Retina (tissue), 1 donor: ENCODE data around the gene CLK2.
"Not testable (repeated sequence)": the region's sequence is repeated elsewhere in the genome, so short reads cannot be mapped to it uniquely, and the experiment has no call there.

Experiments
- DNase-seq: peaks from one replicate; pipeline ENCODE4 v3.0.0-alpha.2; 2016

Gene CLK2

DNA sequence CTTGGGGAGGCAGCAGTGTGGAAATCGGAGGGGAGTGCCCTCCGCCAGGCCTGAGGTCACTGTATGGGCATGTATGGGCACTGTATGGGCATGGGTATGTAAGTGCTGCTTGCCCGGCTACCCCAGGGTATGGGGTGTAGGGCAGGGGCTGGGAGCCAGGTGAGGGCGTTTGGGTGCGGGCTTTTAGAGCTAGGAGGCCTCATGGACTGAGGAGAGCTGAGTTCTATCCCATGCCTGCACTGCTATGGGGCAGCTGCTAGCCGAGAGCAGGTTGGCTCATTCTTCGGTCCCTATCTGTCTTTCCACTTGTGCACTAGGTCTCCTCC lies 22.6 kb upstream of the CLK2 start:
- no peak for DNase-seq

DNA sequence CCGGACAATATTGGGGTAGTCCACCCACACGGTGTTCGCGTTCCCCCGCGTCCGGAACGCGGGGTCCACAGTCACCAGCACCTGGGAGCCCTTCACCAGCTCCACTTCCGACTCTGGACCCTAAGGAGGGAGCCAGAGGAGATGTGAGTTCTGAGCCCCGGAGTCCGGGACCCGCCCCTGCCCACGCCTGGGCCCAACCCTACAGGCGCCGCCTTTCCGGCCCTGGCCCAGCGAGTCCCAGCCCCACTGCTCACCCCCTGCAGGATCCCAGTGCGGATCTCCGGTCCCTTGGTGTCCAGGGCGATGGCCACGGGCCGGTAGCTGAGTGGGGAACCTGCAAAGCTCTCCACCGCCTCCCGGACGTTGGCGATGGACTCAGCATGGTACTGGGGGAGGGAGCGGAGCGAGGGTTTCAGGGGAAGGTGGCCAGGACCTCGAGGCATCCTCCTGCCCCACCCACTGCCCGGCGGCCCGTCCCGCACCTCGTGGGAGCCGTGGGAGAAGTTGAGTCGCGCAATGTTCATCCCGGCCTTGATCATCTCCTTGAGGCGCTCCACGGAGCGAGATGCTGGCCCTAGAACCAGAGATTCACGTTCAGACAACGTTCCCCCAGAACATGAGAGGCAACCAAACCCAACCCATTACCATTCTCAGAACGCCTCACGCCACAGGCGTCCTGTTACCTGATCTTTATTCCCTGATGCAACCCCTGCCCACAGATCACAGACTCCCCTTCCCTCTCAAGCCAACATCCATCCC lies 22.1 kb upstream of the CLK2 start:
- peak; percentile 12 for DNase-seq

- peak; percentile 27 for DNase-seq
Measured at GRCh38 chr1:155294520-155295182, 21.3 kb upstream of the CLK2 start.

DNA sequence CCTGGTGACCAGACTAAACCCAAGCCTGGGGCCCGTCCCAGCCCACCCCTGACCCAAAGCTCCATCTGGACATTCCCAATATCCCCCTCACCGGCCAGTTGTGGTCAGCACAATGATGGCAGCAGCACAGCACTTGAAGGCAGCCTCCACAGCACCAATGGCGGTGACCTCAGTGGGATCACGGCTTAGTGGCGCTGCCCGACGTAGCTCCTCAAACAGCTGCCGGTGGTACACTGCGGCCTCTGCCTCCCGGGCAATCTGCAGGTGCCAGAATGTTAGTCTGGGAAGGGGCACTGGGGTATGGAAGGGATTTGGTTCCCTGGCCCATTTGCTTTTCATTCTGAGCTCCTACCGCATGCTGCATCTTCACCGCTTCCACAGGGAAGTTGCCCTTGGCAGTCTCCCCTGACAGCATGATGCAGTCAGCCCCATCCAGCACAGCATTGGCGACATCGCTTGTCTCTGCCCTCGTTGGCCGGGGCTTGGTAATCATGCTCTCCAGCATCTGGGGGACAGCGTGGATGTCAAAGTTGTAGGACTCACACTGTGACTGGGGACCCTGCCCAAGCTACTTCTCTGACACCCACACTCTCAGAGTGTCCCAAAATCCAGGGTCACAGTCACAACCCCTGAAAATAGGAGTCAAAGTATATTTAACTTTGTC lies 19.9 kb upstream of the CLK2 start:
- DNase-seq: no peak

DNA sequence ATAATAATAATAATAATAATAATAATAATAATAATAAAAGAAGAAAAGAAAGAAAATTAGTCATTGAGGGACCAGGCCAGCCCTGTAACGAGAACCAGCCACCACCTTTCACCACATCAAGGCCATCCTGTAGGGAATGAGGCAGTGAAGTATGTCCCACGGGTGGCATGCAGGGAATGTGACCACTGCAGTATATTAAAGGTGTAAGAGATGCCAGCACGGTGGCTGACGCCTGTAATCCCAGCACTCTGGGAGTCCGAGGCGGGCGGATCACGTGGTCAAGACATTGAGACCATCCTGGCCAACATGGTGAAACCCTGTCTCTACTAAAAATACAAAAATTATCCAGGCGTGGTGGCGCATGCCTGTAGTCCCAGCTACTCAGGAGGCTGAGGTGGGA lies 17.7 kb upstream of the CLK2 start:
- DNase-seq: not testable (repeated sequence)

DNA sequence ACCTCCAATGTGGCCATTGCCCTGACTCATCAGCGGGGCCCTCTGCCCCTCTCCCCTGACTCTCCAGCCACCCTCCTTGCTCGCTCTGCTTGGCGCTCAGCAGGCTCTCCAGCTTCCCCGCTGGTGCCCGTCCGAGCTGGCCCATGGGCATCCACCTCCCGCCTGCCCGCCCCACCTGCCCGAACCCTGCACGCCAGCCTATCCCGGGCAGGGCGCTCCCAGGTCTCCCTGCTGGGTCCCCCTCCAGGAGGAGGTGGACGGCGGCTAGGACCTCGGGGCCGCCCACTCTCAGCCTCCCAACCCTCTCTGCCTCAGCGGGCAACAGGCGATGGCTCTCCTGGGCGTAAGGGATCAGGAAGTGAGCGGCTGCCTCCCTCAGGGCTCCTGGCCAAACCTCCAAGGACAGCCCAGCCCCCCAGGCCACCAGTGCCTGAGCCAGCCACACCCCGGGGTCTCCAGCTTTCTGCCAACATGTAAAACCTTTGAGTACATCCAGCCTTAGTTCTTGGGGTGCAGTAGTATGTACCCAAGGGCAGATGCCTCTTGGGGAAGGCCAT lies 14.8 kb upstream of the CLK2 start:
- no peak for DNase-seq

- DNase-seq: no peak
Measured at GRCh38 chr1:155286544-155286943, 13.2 kb upstream of the CLK2 start.

GRCh38 chr1:155285631-155286044 lies 12.3 kb upstream of the CLK2 start:
- no peak for DNase-seq

DNA sequence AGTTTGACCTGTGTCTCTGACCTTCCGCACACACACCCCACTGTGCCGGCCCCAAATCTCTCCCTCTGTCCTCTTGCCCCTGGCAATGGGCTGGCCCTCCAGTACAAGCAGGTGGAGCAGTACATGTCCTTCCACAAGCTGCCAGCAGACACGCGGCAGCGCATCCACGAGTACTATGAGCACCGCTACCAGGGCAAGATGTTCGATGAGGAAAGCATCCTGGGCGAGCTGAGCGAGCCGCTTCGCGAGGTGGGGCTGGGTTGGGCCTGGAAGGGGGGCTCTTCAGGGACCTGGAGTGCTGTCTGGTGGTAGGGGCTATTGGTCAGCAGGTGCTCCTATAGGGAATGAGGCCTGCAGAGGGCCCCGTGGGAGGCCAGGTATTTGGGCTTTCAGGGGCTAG lies 11.8 kb upstream of the CLK2 start:
- DNase-seq: no peak

GRCh38 chr1:155284476-155284875 lies 11.2 kb upstream of the CLK2 start:
- no peak for DNase-seq

DNA sequence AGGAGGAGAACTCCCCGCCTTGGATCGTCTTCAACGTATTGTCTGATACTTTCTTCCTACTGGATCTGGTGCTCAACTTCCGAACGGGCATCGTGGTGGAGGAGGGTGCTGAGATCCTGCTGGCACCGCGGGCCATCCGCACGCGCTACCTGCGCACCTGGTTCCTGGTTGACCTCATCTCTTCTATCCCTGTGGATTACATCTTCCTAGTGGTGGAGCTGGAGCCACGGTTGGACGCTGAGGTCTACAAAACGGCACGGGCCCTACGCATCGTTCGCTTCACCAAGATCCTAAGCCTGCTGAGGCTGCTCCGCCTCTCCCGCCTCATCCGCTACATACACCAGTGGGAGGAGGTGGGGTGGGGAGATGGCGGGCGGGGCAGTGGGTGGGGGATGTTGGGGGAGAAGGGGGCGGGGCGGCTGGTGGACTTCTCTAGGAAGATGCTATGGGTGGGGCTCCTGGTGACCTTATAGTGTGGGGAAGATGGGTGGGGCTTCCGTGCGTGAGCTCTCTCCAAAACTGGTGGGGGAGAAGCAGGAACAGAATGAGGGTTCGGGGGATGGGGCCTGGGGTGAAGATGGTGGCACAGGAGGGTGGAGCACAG lies 9.3 kb upstream of the CLK2 start:
- no peak for DNase-seq

- no peak for DNase-seq
Measured at GRCh38 chr1:155279268-155279667, 6.0 kb upstream of the CLK2 start.

DNA sequence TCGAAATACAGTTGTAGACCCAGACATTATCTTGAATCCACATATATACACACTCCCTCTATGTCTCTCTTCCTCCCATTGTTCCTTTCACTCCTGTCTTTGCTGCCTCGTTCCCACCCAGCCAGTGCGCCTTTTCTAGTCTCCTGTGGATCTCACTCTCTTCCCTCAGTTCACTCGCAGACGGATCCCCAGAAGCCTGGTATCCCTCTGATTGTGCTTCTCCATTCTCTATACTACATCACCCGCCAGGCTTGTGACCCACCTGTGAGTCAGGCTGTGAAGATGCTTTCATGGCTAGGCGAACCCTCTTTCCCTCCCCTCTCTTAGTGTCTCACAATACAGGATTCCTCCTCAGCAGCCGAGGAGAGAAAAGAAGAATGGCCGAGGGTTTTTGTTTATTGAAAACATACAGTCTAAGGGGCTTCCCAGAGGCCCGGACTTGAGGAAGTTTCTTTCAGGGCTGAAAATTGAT lies 5.4 kb upstream of the CLK2 start:
- DNase-seq: no peak

DNA sequence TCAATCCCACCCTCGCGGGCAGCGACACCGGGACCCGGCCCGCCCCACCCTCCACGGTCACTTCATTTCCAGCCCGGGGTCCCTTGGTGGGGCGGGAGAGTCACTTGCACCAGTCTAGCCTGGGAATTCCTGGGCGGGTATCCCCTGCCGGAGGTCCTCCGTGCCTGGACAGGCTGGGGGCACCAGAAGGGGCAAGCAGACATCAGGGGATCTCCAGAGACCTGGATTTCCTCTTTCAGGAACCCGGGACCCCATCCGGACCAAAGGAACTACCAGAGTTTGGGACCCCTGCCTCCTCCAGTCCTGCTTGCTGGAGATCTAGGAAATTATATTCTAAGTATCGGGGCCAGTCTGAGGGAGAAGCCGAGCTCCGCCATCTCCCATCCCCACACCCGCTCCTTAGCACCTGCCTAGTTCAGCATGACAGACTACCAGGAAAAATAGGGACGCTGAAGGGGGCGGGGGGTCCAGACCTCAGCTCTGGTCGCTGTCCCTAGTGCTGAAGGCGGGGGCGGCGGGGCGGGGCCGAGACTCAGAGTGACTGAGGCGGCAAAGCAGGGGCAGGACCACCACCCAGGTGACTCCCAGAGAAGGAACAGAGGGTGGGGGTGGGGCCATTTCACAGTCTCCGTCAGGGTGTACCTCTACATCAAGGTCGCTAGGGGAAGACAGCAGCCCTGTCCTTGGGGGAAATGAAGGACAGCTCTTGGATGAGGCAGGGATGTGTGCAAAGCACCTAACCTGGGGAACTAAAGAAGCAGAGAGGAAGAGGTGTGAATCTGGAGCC lies 4.8 kb upstream of the CLK2 start:
- DNase-seq: peak; percentile 74

- DNase-seq: peak; percentile 95
Measured at GRCh38 chr1:155277070-155277901, 4.0 kb upstream of the CLK2 start, which contains the start of gene HCN3. Gene HCN3, plus strand, starts transcription at chr1:155277463. Its CDS starts 128 bp downstream, at chr1:155277591.

DNA sequence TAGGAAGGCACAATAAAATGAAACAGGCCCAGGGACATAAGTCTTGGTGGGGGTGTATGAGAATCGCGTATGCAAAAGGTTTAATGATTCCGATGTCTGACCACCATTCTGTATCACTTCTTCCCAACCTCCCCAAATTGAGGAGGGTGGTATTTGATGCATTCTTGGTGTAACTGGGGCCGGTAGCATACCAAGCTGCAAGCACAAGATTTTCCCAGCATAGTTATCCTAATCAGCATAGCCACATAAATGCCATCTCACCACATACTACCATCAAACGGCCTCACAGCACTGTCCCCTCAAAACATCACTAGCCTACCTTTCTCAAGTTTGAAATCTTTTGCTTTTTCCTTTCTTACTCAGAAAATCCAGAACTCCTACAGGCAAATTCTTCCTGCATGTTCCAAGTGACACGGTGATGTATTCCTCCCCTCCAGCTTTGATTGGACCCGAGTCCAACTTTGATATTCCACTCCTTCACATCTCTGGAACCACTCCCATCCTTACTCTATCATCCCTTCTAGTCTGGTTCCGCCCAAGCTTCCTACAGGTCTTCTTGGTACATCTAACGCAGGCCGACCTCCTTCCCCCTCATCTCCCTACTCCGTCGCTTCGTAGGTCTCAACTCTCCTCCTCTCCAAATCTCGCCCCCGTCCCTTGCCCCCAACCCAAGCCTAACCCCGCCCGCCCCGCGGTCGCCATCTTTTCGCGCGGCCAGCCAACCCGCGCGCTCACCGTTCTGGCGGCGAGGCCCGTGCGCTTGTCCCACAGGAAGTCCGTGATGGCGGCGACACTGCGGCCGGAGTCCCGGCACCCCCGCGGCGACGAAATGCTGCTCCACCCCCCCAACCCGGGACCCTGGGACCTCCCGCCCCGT lies 600 bp downstream of the CLK2 start:
- no peak for DNase-seq

GRCh38 chr1:155269381-155269780 lies 3.9 kb downstream of the CLK2 start:
- DNase-seq: no peak

- no peak for DNase-seq
Measured at GRCh38 chr1:155268630-155269029, 4.7 kb downstream of the CLK2 start.

GRCh38 chr1:155267373-155267772 lies 5.9 kb downstream of the CLK2 start:
- DNase-seq: no peak

DNA sequence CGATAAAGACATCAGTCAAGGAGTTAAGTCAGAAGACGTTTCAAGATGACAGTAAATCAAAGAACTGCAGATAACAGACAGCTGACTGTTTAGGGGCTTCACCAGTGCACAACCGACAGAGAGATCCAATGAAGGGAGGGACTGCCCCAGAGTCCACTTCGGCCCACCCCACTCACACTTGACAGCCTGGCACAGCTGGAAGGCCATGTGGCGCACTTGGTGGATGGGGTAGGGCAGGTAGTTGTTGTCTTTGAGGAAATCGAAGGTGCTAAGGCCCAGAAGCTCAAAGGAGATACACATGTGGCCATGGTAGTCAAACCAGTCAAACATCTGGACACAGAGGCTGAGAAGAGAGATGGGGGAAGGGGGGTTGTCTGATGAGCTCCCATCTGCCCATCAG lies 6.8 kb downstream of the CLK2 start:
- DNase-seq: no peak
